GM23248 (cell line): ENCODE data around the gene DCLRE1B.

Experiments used
- EZH2 ChIP-seq: fragments of 200-600 bp; sonication (generic); IDR thresholded peaks from 2 replicates; pipeline ENCODE4 v1.6.1; 2018; ENCODE audit warnings: antibody characterized with exemption, mild to moderate bottlenecking; ENCODE audit not compliant: insufficient read depth, poor library complexity, severe bottlenecking
- EZH2phosphoT487 ChIP-seq: fragments of 200-600 bp; sonication (generic); IDR thresholded peaks from 2 replicates; pipeline ENCODE4 v1.6.1; 2018; ENCODE audit warnings: antibody characterized with exemption, moderate library complexity, mild to moderate bottlenecking, low read depth; ENCODE audit not compliant: insufficient read depth

- no peak for TF ChIP-seq EZH2
- no peak for TF ChIP-seq EZH2phosphoT487
Measured at GRCh38 chr1:113870778-113871177, 34.3 kb upstream of the DCLRE1B start.
